Karpas-422 (cell line): ENCODE data around the gene DCP2. TPM values are rescaled to one million over a fixed set of nuclear protein-coding genes. Genes with fewer than 3 reads are reported as not detected.

ENCODE experiments used
- DNase-seq: peaks from one replicate; pipeline ENCODE4 v3.0.0-alpha.2; 2015
- H2AFZ ChIP-seq: fragments of 200-600 bp; sonication (generic); 2 replicates; pipeline ENCODE4 v1.6.1; 2014; ENCODE audit warnings: antibody characterized with exemption, low read length, mixed read lengths
- H3K27ac ChIP-seq: fragments of 200-600 bp; sonication (generic); 2 replicates; pipeline ENCODE4 v1.5.1; 2014; ENCODE audit warnings: mild to moderate bottlenecking, low read length, moderate library complexity
- H3K27me3 ChIP-seq: fragments of 200-600 bp; sonication (generic); 2 replicates; pipeline ENCODE4 v1.6.1; 2014; ENCODE audit warnings: low read length, mixed read lengths
- H3K36me3 ChIP-seq: fragments of 200-600 bp; sonication (generic); 2 replicates; pipeline ENCODE4 v1.6.1; 2014; ENCODE audit warnings: low read length, mixed read lengths; ENCODE audit not compliant: insufficient read depth
- H3K4me1 ChIP-seq: fragments of 200-600 bp; sonication (generic); 2 replicates; pipeline ENCODE4 v1.6.1; 2014; ENCODE audit warnings: mild to moderate bottlenecking, low read length, mixed read lengths
- H3K4me2 ChIP-seq: fragments of 200-600 bp; sonication (generic); 2 replicates; pipeline ENCODE4 v1.6.1; 2014; ENCODE audit warnings: low read length, low read depth, mild to moderate bottlenecking; ENCODE audit not compliant: poor library complexity, severe bottlenecking
- H3K4me3 ChIP-seq: fragments of 200-600 bp; sonication (generic); 2 replicates; pipeline ENCODE4 v1.5.1; 2014; ENCODE audit warnings: mild to moderate bottlenecking, antibody characterized with exemption, low read length, mixed read lengths
- H3K79me2 ChIP-seq: fragments of 200-600 bp; sonication (generic); 2 replicates; pipeline ENCODE4 v1.6.1; 2014; ENCODE audit warnings: mild to moderate bottlenecking, low read length, mixed read lengths
- H3K9ac ChIP-seq: fragments of 200-600 bp; sonication (generic); 2 replicates; pipeline ENCODE4 v1.6.0; 2014; ENCODE audit warnings: low read length
- H3K9me2 ChIP-seq: fragments of 200-600 bp; sonication (generic), shearing (Covaris generic); replicated peaks from 2 replicates; pipeline ENCODE4 v1.6.0; 2014; ENCODE audit warnings: mild to moderate bottlenecking, low read length, moderate library complexity; ENCODE audit not compliant: insufficient read depth
- H3K9me3 ChIP-seq: fragments of 300-700, 200-600 bp; sonication (generic); 2 replicates; pipeline ENCODE4 v1.6.1; 2014; ENCODE audit warnings: low read length, mixed read lengths
- H4K20me1 ChIP-seq: fragments of 200-600 bp; sonication (generic); 2 replicates; pipeline ENCODE4 v1.6.1; 2014; ENCODE audit warnings: mild to moderate bottlenecking, antibody characterized with exemption, low read length, low read depth; ENCODE audit not compliant: insufficient read depth
- total RNA-seq: library from RNA; depleted of rRNA; stranded (reverse); fragments of >200 nt; shearing (Covaris generic); gene quantifications from 2 replicates; pipeline ENCODE4 v1.2.3, GENCODE V29; 2014; ENCODE audit warnings: low replicate concordance

Gene DCP2
- total RNA-seq, 1 experiment from 2014 or later, result 74.2 TPM

- no peaks in the 10 kb centered on the region for H3K9me2 ChIP-seq
- H3K9ac ChIP-seq, result no peak overlapping the region
- H3K9me3 ChIP-seq, result no peaks in the 10 kb centered on the region
- H3K4me3 ChIP-seq, result no peak overlapping the region
- no peaks in the 10 kb centered on the region for H3K27me3 ChIP-seq
- H2AFZ ChIP-seq, result no peak overlapping the region
- no peak overlapping the region for H3K4me2 ChIP-seq
- H3K4me1 ChIP-seq, result no peaks in the 10 kb centered on the region
- no peak overlapping the region for H3K27ac ChIP-seq
- H3K36me3 ChIP-seq, result no peaks in the 10 kb centered on the region
- no peaks in the 10 kb centered on the region for H4K20me1 ChIP-seq
- no peaks in the 10 kb centered on the region for H3K79me2 ChIP-seq
- no peak for DNase-seq
Measured at GRCh38 chr5:113039229-113039933, 62.8 kb downstream of the DCP2 start.

- no peaks in the 10 kb centered on the region for H3K27me3 ChIP-seq
- no peak overlapping the region for H2AFZ ChIP-seq
- no peak overlapping the region for H3K4me3 ChIP-seq
- no peaks in the 10 kb centered on the region for H4K20me1 ChIP-seq
- H3K79me2 ChIP-seq, result no peaks in the 10 kb centered on the region
- H3K9me2 ChIP-seq, result no peaks in the 10 kb centered on the region
- no peak overlapping the region for H3K9ac ChIP-seq
- H3K36me3 ChIP-seq, result no peaks in the 10 kb centered on the region
- H3K9me3 ChIP-seq, result no peaks in the 10 kb centered on the region
- H3K4me2 ChIP-seq, result no peak overlapping the region
- H3K4me1 ChIP-seq, result no peaks in the 10 kb centered on the region
- no peak for DNase-seq
- H3K27ac ChIP-seq, result no peak overlapping the region
Measured at GRCh38 chr5:113039934-113040285, 63.3 kb downstream of the DCP2 start.

GRCh38 chr5:113040672-113041260 lies 64.2 kb downstream of the DCP2 start:
- Histone ChIP-seq H3K4me2 (no peak overlapping the region), H3K27me3 (no peaks in the 10 kb centered on the region), H3K9me2 (no peaks in the 10 kb centered on the region), H2AFZ (no peak overlapping the region), H3K27ac (no peak overlapping the region), H3K4me1 (no peaks in the 10 kb centered on the region), H3K9ac (no peak overlapping the region), H3K4me3 (no peak overlapping the region), H3K79me2 (no peaks in the 10 kb centered on the region), H3K36me3 (no peaks in the 10 kb centered on the region), H4K20me1 (no peaks in the 10 kb centered on the region), H3K9me3 (no peaks in the 10 kb centered on the region)
- DNase-seq, result no peak

GRCh38 chr5:113042491-113043243 lies 66.1 kb downstream of the DCP2 start:
- H3K9ac ChIP-seq, result no peak overlapping the region

GRCh38 chr5:113043491-113043931 lies 66.9 kb downstream of the DCP2 start:
- H3K4me3 ChIP-seq, result no peak overlapping the region
- H3K9me3 ChIP-seq, result no peaks in the 10 kb centered on the region
- H3K36me3 ChIP-seq, result no peaks in the 10 kb centered on the region
- no peak overlapping the region for H3K27ac ChIP-seq
- H2AFZ ChIP-seq, result no peak overlapping the region
- DNase-seq, result no peak
- H3K4me2 ChIP-seq, result no peak overlapping the region
- H3K9me2 ChIP-seq, result no peaks in the 10 kb centered on the region
- H3K4me1 ChIP-seq, result peaks cover 15% of the 10 kb centered on the region
- no peaks in the 10 kb centered on the region for H4K20me1 ChIP-seq
- no peaks in the 10 kb centered on the region for H3K27me3 ChIP-seq
- no peaks in the 10 kb centered on the region for H3K79me2 ChIP-seq
- H3K9ac ChIP-seq, result no peak overlapping the region

More at GRCh38 chr5:113042491-113043243, 66.1 kb downstream of the DCP2 start:
- DNase-seq, result no peak
- H3K36me3 ChIP-seq, result no peaks in the 10 kb centered on the region
- no peaks in the 10 kb centered on the region for H4K20me1 ChIP-seq
- peaks cover 7% of the 10 kb centered on the region for H3K4me1 ChIP-seq
- H2AFZ ChIP-seq, result no peak overlapping the region
- no peak overlapping the region for H3K4me3 ChIP-seq
- H3K79me2 ChIP-seq, result no peaks in the 10 kb centered on the region
- H3K9me3 ChIP-seq, result no peaks in the 10 kb centered on the region
- H3K27ac ChIP-seq, result no peak overlapping the region
- H3K9me2 ChIP-seq, result no peaks in the 10 kb centered on the region
- H3K4me2 ChIP-seq, result no peak overlapping the region
- no peaks in the 10 kb centered on the region for H3K27me3 ChIP-seq

GRCh38 chr5:113044776-113045465 lies 68.3 kb downstream of the DCP2 start:
- Histone ChIP-seq H4K20me1 (no peaks in the 10 kb centered on the region), H3K9ac (no peak overlapping the region), H2AFZ (no peak overlapping the region), H3K79me2 (no peaks in the 10 kb centered on the region), H3K9me3 (no peaks in the 10 kb centered on the region), H3K4me1 (peaks cover 20% of the 10 kb centered on the region), H3K36me3 (no peaks in the 10 kb centered on the region), H3K27me3 (no peaks in the 10 kb centered on the region), H3K4me3 (no peak overlapping the region), H3K9me2 (no peaks in the 10 kb centered on the region), H3K4me2 (no peak overlapping the region), H3K27ac (no peak overlapping the region)
- DNase-seq, result no peak

- H3K9me3 ChIP-seq, result no peaks in the 10 kb centered on the region
- no peak overlapping the region for H3K4me3 ChIP-seq
- H3K36me3 ChIP-seq, result no peaks in the 10 kb centered on the region
- no peak for DNase-seq
- H3K27ac ChIP-seq, result no peak overlapping the region
- H3K9ac ChIP-seq, result no peak overlapping the region
- H3K4me2 ChIP-seq, result peak overlapping the region; percentile 59
- H3K9me2 ChIP-seq, result no peaks in the 10 kb centered on the region
- no peaks in the 10 kb centered on the region for H4K20me1 ChIP-seq
- peaks cover 20% of the 10 kb centered on the region for H3K4me1 ChIP-seq
- no peaks in the 10 kb centered on the region for H3K27me3 ChIP-seq
- no peak overlapping the region for H2AFZ ChIP-seq
- no peaks in the 10 kb centered on the region for H3K79me2 ChIP-seq
Measured at GRCh38 chr5:113047234-113047633, 70.6 kb downstream of the DCP2 start.
